Ishikawa (cell line): ENCODE measurements around the gene ENTREP1.

Source experiments
- CEBPB ChIP-seq: IDR thresholded peaks from 2 replicates; pipeline ENCODE4 v1.6.1; 2012
- CREB1 ChIP-seq: IDR thresholded peaks from 2 replicates; pipeline ENCODE4 v1.6.1; 2012; ENCODE audit warnings: low read depth
- EGR1 ChIP-seq: IDR thresholded peaks from 2 replicates; pipeline ENCODE4 v1.6.1; 2012
- EP300 ChIP-seq: IDR thresholded peaks from 2 replicates; pipeline ENCODE4 v1.6.1; 2012; ENCODE audit warnings: borderline replicate concordance
- FOXM1 ChIP-seq: IDR thresholded peaks from 2 replicates; pipeline ENCODE4 v1.6.1; 2012; ENCODE audit warnings: low read depth, borderline replicate concordance
- NFIC ChIP-seq: IDR thresholded peaks from 2 replicates; pipeline ENCODE4 v1.6.1; 2012
- RAD21 ChIP-seq: IDR thresholded peaks from 2 replicates; pipeline ENCODE4 v1.6.1; 2012; ENCODE audit warnings: low read depth
- TAF1 ChIP-seq: IDR thresholded peaks from 2 replicates; pipeline ENCODE4 v1.6.1; 2012; ENCODE audit warnings: low read depth, mild to moderate bottlenecking
- TCF12 ChIP-seq: IDR thresholded peaks from 2 replicates; pipeline ENCODE4 v1.6.1; 2012; ENCODE audit warnings: low read depth
- TEAD4 ChIP-seq: IDR thresholded peaks from 2 replicates; pipeline ENCODE4 v1.6.1; 2012
- YY1 ChIP-seq: IDR thresholded peaks from 2 replicates; pipeline ENCODE4 v1.6.1; 2012; ENCODE audit warnings: low read depth
- ZBTB7A ChIP-seq: IDR thresholded peaks from 2 replicates; pipeline ENCODE4 v1.6.1; 2012; ENCODE audit warnings: low read depth
- TF ChIP-seq, protein P1 (sequence below): IDR thresholded peaks from 2 replicates; pipeline ENCODE4 v1.6.1; 2012
- TF ChIP-seq, protein P2 (sequence below): IDR thresholded peaks from 2 replicates; pipeline ENCODE4 v1.6.1; 2012
- TF ChIP-seq, protein P3 (sequence below): IDR thresholded peaks from 2 replicates; pipeline ENCODE4 v1.6.1; 2012; ENCODE audit warnings: low read depth, mild to moderate bottlenecking

Gene ENTREP1

DNA sequence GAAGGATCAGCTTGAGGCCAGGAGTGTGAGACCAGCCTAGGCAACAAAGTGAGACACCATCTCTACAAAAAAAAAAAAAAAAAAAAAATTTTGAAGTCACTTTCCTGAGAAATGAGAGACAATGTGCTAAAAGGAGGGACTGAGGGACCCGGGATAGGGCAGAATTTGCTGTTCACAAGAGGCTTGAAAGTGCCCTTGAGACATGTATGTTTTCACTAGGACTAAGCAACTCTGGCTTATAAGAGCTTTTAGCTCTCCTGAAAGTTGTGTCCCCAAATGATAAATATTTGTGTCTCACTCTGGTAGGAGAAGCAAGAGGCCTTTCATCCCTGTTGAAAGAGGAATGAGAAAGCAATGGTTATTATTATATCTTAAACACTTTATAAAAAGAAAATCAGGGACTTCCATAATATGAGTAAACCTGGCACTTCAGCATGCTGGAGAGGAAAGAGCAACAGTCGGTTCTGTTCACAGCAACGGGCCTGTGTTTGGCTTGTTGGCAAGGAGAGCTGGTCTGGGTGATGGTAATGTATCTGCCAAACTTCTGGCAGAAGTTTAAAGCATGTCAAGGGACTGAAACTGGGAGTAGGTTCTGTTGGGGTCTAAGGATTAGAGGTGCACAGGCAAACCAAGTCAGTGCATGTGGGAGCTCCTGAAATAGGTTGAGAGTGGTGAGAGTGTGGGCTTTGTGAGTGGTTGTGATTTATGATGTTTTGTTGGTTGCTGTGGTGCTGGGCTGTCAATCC lies 32.2 kb downstream of the ENTREP1 start:
- TF ChIP-seq, protein P1, sequence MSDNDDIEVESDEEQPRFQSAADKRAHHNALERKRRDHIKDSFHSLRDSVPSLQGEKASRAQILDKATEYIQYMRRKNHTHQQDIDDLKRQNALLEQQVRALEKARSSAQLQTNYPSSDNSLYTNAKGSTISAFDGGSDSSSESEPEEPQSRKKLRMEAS = no peak
- TF ChIP-seq EGR1 = no peak
- TF ChIP-seq NFIC = no peak
- TF ChIP-seq ZBTB7A = no peak
- TF ChIP-seq, protein P2, sequence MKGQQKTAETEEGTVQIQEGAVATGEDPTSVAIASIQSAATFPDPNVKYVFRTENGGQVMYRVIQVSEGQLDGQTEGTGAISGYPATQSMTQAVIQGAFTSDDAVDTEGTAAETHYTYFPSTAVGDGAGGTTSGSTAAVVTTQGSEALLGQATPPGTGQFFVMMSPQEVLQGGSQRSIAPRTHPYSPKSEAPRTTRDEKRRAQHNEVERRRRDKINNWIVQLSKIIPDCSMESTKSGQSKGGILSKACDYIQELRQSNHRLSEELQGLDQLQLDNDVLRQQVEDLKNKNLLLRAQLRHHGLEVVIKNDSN = no peak
- TF ChIP-seq, protein P3, sequence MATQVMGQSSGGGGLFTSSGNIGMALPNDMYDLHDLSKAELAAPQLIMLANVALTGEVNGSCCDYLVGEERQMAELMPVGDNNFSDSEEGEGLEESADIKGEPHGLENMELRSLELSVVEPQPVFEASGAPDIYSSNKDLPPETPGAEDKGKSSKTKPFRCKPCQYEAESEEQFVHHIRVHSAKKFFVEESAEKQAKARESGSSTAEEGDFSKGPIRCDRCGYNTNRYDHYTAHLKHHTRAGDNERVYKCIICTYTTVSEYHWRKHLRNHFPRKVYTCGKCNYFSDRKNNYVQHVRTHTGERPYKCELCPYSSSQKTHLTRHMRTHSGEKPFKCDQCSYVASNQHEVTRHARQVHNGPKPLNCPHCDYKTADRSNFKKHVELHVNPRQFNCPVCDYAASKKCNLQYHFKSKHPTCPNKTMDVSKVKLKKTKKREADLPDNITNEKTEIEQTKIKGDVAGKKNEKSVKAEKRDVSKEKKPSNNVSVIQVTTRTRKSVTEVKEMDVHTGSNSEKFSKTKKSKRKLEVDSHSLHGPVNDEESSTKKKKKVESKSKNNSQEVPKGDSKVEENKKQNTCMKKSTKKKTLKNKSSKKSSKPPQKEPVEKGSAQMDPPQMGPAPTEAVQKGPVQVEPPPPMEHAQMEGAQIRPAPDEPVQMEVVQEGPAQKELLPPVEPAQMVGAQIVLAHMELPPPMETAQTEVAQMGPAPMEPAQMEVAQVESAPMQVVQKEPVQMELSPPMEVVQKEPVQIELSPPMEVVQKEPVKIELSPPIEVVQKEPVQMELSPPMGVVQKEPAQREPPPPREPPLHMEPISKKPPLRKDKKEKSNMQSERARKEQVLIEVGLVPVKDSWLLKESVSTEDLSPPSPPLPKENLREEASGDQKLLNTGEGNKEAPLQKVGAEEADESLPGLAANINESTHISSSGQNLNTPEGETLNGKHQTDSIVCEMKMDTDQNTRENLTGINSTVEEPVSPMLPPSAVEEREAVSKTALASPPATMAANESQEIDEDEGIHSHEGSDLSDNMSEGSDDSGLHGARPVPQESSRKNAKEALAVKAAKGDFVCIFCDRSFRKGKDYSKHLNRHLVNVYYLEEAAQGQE = no peak
- no peak for TF ChIP-seq TEAD4
- no peak for TF ChIP-seq CEBPB
- TF ChIP-seq EP300 = no peak
- TF ChIP-seq TAF1 = no peak
- TF ChIP-seq CREB1 = no peak
- TF ChIP-seq TCF12 = no peak
- no peak for TF ChIP-seq RAD21
- no peak for TF ChIP-seq FOXM1
- TF ChIP-seq YY1 = no peak

DNA sequence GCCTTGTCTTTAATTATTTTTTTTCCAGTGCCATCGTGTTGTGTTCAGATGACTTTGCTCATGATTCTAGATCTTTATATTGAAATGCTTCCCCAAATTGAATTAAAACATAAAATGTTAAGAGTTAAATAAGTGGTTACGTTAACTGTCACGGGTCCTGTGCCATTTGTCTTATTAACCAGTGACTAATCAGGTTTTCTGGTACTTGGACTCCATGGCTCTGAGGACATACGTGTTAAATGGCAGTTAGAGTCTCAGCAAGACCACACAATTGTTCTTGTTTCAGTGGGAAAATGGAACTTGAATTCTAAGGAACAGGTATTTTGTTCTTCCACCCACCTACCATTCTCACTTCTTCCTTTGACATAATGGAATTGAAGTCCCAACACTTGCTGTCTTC lies 32.8 kb downstream of the ENTREP1 start:
- TF ChIP-seq, protein P2 = no peak
- TF ChIP-seq TEAD4 (no peak), EGR1 (no peak), FOXM1 (no peak), CREB1 (no peak), NFIC (no peak)
- TF ChIP-seq, protein P1 = no peak

DNA sequence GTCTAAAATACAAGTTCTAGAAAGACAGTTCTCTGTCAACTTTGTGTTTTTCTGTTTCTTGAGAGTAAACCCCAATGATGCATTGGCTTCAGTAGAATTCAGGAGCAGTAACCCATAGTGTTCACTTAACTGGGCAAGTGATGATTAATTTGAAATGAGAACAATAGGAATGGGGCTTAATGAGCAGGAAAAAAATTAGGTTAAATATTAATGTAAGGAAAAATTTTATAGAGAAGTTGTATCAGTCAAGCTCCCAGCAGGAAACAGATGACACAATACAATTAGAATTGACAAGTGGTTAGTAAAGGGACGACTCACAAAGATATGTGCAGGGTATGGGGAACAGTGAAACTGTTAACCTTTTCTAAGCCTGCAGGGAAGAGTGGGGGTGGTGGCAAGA lies 38.2 kb downstream of the ENTREP1 start:
- TF ChIP-seq, protein P3 = no peak
- TF ChIP-seq EP300 (no peak), EGR1 (no peak), CEBPB (no peak), CREB1 (no peak), TCF12 (no peak), ZBTB7A (no peak), TAF1 (no peak), TEAD4 (no peak), YY1 (no peak), FOXM1 (no peak), RAD21 (no peak), NFIC (no peak)
- TF ChIP-seq, protein P1 = no peak
- TF ChIP-seq, protein P2 = no peak

DNA sequence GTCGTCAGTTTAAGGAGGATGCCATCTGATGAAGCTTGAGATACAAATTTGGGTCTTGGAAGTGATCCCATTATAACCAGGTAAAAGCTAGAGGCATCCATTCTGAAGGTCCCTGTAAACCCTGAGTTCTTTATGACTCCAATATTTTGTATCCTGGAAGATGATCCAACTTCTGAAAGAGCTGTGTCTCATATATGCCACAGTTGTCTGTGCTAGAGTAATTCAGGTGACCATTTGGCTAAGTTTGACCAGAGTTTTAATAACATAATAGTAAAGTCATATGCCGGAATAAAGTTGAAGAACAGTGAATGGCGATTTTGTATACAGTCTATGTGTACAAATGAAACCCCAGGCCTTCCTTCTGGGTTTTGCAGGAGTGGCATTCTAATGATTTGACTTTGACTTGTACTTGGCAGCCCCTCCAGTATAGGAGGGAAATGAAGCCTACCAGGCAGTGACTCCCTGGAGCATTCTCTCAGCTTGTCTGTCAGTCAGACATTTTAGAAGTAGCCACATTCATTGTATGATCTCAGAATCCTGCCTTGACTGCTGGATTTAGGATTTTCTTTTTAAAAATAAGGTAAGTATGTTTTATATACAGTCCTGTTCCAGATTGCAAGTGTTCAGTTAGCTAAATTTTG lies 39.6 kb downstream of the ENTREP1 start:
- TF ChIP-seq, protein P2 = no peak
- TF ChIP-seq CREB1 = no peak
- TF ChIP-seq, protein P1 = no peak
- TF ChIP-seq, protein P3 = no peak
- TF ChIP-seq EGR1 = no peak
- no peak for TF ChIP-seq EP300
- TF ChIP-seq YY1 = no peak
- no peak for TF ChIP-seq NFIC
- no peak for TF ChIP-seq CEBPB
- TF ChIP-seq RAD21 = no peak
